AG04450 (cell line): ENCODE data around the gene PTAR1. TPM values are rescaled to one million over a fixed set of nuclear protein-coding genes. Genes with fewer than 3 reads are reported as not detected.

Source experiments
- CTCF ChIA-PET: fragments of 300-600, 350-600 bp; formaldehyde crosslinking; extraction: SDS; loops from one replicate; lab custom pipeline; 2022; ENCODE audit warnings: antibody characterized with exemption, inconsistent platforms; lab: Charles Lee
- POLR2A ChIA-PET: fragments of 350-600 bp; formaldehyde crosslinking; extraction: SDS; loops from one replicate; lab custom pipeline; 2021; ENCODE audit warnings: antibody characterized with exemption, inconsistent platforms; lab: Yijun Ruan, JAX
- DNase-seq: peaks from one replicate; pipeline ENCODE4 v3.0.0-alpha.2; 2011; ENCODE audit warnings: low read depth, low spot score
- H3K27ac ChIP-seq: one replicate; pipeline ENCODE4 v1.5.1; 2012; ENCODE audit warnings: low read depth, low read length, control low read depth
- H3K27me3 ChIP-seq: one replicate; pipeline ENCODE4 v1.6.0; 2012; ENCODE audit warnings: low read length; ENCODE audit not compliant: control insufficient read depth, insufficient read depth
- H3K4me3 ChIP-seq: 2 replicates; pipeline ENCODE4 v1.5.1; 2011; ENCODE audit warnings: mild to moderate bottlenecking, low read depth, low read length, control low read depth
- H3K9me3 ChIP-seq: 2 replicates; pipeline ENCODE4 v1.5.1; 2012; ENCODE audit warnings: low read length; ENCODE audit not compliant: control insufficient read depth, insufficient read depth
- CTCF ChIP-seq: IDR thresholded peaks from 2 replicates; pipeline ENCODE4 v1.5.1; 2011; ENCODE audit warnings: low read depth, low read length, control low read depth, inconsistent platforms
- polyA plus RNA-seq: library from polyadenylated mRNA; depleted of rRNA; stranded (reverse); fragments of >200 nt; gene quantifications from 2 replicates; pipeline ENCODE4 v1.2.3, GENCODE V29; 2011

PTAR1 gene
- polyA plus RNA-seq, 1 experiment, result 23.9 TPM

- no peak for TF ChIP-seq CTCF
- no peak overlapping the region for H3K27ac ChIP-seq
- POLR2A ChIA-PET, result no interaction called here
- CTCF ChIA-PET, result no interaction called here
- H3K27me3 ChIP-seq, result no peaks in the 10 kb centered on the region
- no peak overlapping the region for H3K4me3 ChIP-seq
- DNase-seq, result no peak
- no peaks in the 10 kb centered on the region for H3K9me3 ChIP-seq
Measured at GRCh38 chr9:69678843-69679538, 80.8 kb downstream of the PTAR1 start.

GRCh38 chr9:69677931-69678330 is 81.9 kb downstream of the PTAR1 start:
- Histone ChIP-seq H3K27me3 (no peaks in the 10 kb centered on the region), H3K4me3 (no peak overlapping the region), H3K9me3 (no peaks in the 10 kb centered on the region), H3K27ac (no peak overlapping the region)
- ChIA-PET CTCF (no interaction called here), POLR2A (no interaction called here)
- DNase-seq, result no peak
- TF ChIP-seq CTCF, result no peak

- ChIA-PET POLR2A (no interaction called here), CTCF (no interaction called here)
- TF ChIP-seq CTCF, result no peak
- Histone ChIP-seq H3K9me3 (no peaks in the 10 kb centered on the region; the same call in 1 of the 2 replicates), H3K4me3 (no peak overlapping the region), H3K27me3 (no peaks in the 10 kb centered on the region), H3K27ac (peak overlapping the region; percentile 32)
- DNase-seq, result no peak
Measured at GRCh38 chr9:69675563-69675962, 84.2 kb downstream of the PTAR1 start.

- Histone ChIP-seq H3K27me3 (no peaks in the 10 kb centered on the region), H3K4me3 (no peak overlapping the region; the same call in 1 of the 2 replicates), H3K9me3 (no peaks in the 10 kb centered on the region; the same call in 1 of the 2 replicates), H3K27ac (peak overlapping the region; percentile 32)
- ChIA-PET CTCF (interaction anchor here (1.0 kb wide), 1 partner anchor 203 kb away, joined by 3 read pairs; no protein-coding TSS in a partner anchor), POLR2A (no interaction called here)
- TF ChIP-seq CTCF, result no peak
- peak; percentile 68 for DNase-seq
Measured at GRCh38 chr9:69674716-69675438, 84.9 kb downstream of the PTAR1 start.
